ENCODE results near the gene DOK3.
A peak's percentile ranks its signal among the peaks of the same experiment; 100 is the strongest.

DNA sequence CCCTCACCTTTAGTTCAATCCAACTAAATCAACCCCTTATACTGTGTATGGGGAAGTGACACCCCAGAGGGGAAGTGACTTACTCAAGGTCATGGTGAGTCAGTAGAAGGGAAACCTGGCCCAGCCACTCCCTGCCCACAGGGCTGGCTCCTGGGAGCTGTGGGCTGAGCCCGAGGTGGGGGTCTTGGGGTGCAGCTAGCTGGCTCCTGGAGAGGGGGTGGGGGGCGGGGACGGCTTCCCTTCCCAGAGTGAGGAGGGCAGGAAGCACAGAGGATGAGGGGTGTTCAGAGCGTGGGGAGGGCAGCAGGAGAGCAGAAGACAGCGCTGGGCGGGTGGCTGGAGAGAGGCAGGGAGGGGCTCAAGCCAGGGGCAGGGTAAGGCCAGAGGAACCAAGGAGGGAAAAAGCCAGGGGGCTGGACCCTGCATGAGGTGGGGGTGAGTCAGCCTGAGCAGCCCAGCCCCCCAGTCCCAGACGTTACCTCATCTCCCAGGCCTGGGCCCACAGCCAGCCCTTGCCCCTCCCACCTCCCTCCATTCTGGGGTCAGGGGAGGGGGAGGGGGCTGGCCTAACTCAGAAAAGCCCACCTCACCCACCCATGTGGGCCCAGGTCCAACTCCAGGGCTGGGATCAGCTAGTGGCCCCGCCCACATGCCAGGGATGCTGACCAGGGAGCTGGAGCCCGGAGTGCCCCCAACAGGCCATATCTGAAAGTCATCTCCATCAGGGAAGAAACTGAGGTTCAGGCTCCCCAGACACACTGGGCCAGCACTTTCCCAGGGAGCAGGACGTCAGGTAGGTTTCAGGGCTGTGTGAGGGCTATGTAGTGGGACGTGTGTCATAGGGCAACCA, 15.1 kb downstream of the DOK3 start:
- TF ChIP-seq POLR2A (IDR thresholded peaks at IDR 0.05) (no peak), POLR2AphosphoS5 (IDR thresholded peaks at IDR 0.05) (peak in 1 of 2 donors; percentile 21)
- TF ChIP-seq, protein P1, sequence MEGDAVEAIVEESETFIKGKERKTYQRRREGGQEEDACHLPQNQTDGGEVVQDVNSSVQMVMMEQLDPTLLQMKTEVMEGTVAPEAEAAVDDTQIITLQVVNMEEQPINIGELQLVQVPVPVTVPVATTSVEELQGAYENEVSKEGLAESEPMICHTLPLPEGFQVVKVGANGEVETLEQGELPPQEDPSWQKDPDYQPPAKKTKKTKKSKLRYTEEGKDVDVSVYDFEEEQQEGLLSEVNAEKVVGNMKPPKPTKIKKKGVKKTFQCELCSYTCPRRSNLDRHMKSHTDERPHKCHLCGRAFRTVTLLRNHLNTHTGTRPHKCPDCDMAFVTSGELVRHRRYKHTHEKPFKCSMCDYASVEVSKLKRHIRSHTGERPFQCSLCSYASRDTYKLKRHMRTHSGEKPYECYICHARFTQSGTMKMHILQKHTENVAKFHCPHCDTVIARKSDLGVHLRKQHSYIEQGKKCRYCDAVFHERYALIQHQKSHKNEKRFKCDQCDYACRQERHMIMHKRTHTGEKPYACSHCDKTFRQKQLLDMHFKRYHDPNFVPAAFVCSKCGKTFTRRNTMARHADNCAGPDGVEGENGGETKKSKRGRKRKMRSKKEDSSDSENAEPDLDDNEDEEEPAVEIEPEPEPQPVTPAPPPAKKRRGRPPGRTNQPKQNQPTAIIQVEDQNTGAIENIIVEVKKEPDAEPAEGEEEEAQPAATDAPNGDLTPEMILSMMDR (IDR thresholded peaks at IDR 0.05), result peak in 1 of 6 experiments; percentile 8

Measured in upper lobe of left lung (tissue), 4 donors.